H1 (cell line): ENCODE data around the gene SULF2. TPM values are rescaled to one million over a fixed set of nuclear protein-coding genes. Genes with fewer than 3 reads are reported as not detected.
"Not testable (repeated sequence)": the region's sequence is repeated elsewhere in the genome, so short reads cannot be mapped to it uniquely, and the experiment has no call there.

Experiments
- CTCF ChIA-PET: fragments of 300-600 bp; sonication (Branson Sonifier 250); formaldehyde crosslinking; loops from one replicate; lab custom pipeline; 2021; ENCODE audit not compliant: partially characterized antibody; lab: Charles Lee
- POLR2A ChIA-PET: fragments of 300-600 bp; sonication (Branson Sonifier 250); formaldehyde crosslinking; loops from one replicate; lab custom pipeline; 2021; ENCODE audit warnings: inconsistent platforms; ENCODE audit not compliant: partially characterized antibody; lab: Charles Lee
- DNase-seq, 2 experiments: peaks; one replicate each; pipeline versions ENCODE4 v3.0.0 to v3.0.0-alpha.2; 2010 to 2022; ENCODE audit warnings: low spot score in 2 of 2, low read depth in 1 of 2, mixed read lengths in 1 of 2
- FAIRE-seq: peaks from 2 replicates; lab custom pipeline; 2011; peaks lifted over from hg19 to GRCh38; lab: Jason Lieb, UNC
- H2AFZ ChIP-seq: 2 replicates; pipeline ENCODE4 v1.8.1; 2012; ENCODE audit warnings: low read length, inconsistent platforms
- H2AK5ac ChIP-seq: 2 replicates; pipeline ENCODE4 v1.6.1; 2013; ENCODE audit warnings: low read depth, low read length
- H2BK120ac ChIP-seq: replicated peaks from 2 replicates; pipeline ENCODE3; 2013; ENCODE audit warnings: low read depth, low read length, inconsistent platforms
- H2BK12ac ChIP-seq: 2 replicates; pipeline ENCODE4 v1.6.1; 2013; ENCODE audit warnings: low read depth, low read length
- H2BK15ac ChIP-seq: 2 replicates; pipeline ENCODE4 v1.6.1; 2013; ENCODE audit warnings: low read length
- H2BK20ac ChIP-seq: 2 replicates; pipeline ENCODE4 v1.6.1; 2013; ENCODE audit warnings: low read length
- H2BK5ac ChIP-seq: 2 replicates; pipeline ENCODE4 v1.6.1; 2013; ENCODE audit warnings: low read depth, low read length
- H3K14ac ChIP-seq: 2 replicates; pipeline ENCODE4 v1.6.1; 2013; ENCODE audit warnings: inconsistent platforms; ENCODE audit not compliant: insufficient read length
- H3K18ac ChIP-seq: 2 replicates; pipeline ENCODE4 v1.6.1; 2013; ENCODE audit warnings: low read length; ENCODE audit errors: extremely low read depth
- H3K23ac ChIP-seq: 2 replicates; pipeline ENCODE4 v1.6.1; 2013; ENCODE audit warnings: inconsistent platforms; ENCODE audit not compliant: insufficient read length
- H3K23me2 ChIP-seq: 2 replicates; pipeline ENCODE4 v1.6.1; 2013; ENCODE audit warnings: low read depth, low read length
- H3K27ac ChIP-seq: 2 replicates; pipeline ENCODE4 v1.6.1; 2011; ENCODE audit warnings: low read depth, low read length, inconsistent platforms
- H3K27me3 ChIP-seq, 4 experiments: replicated peaks in 1 of 4; 1 replicate in 1 of 4; 2 replicates in 3 of 4; pipeline versions ENCODE4 v1.6.1 to v1.8.1; 2011 to 2013; ENCODE audit warnings: low read length in 3 of 4, mild to moderate bottlenecking in 3 of 4, inconsistent platforms in 2 of 4, mixed read lengths in 2 of 4, moderate library complexity in 1 of 4; ENCODE audit not compliant: control insufficient read depth in 3 of 4, insufficient read depth in 3 of 4; ENCODE audit errors: extremely low read depth in 1 of 4
- H3K36me3 ChIP-seq, 4 experiments: 2 replicates each; pipeline versions ENCODE4 v1.6.1 to v1.8.1; 2011 to 2013; ENCODE audit warnings: mild to moderate bottlenecking in 4 of 4, low read length in 3 of 4, moderate library complexity in 2 of 4, control low read depth in 1 of 4, inconsistent platforms in 1 of 4; ENCODE audit not compliant: insufficient read depth in 4 of 4, control insufficient read depth in 2 of 4
- H3K4ac ChIP-seq: replicated peaks from 2 replicates; pipeline ENCODE3; 2013; ENCODE audit warnings: low read length, low read depth, mixed read lengths, inconsistent platforms; ENCODE audit not compliant: insufficient read length
- H3K4me1 ChIP-seq, 4 experiments: replicated peaks in 1 of 4; 1 replicate in 1 of 4; 2 replicates in 3 of 4; pipeline versions ENCODE4 v1.6.1 to v1.8.1; 2011 to 2013; ENCODE audit warnings: low read length in 3 of 4, inconsistent platforms in 2 of 4, mixed read lengths in 1 of 4; ENCODE audit not compliant: insufficient read depth in 4 of 4, control insufficient read depth in 3 of 4
- H3K4me2 ChIP-seq, 2 experiments: 2 replicates each; pipeline versions ENCODE4 v1.6.1 to v1.8.1; 2011 to 2013; ENCODE audit warnings: low read depth in 2 of 2, low read length in 2 of 2, control low read depth in 1 of 2, inconsistent platforms in 1 of 2, mild to moderate bottlenecking in 1 of 2; ENCODE audit not compliant: insufficient read depth in 1 of 2
- H3K4me3 ChIP-seq, 4 experiments: fragments of 200-600, 300-600 bp in 1 of 4; sonication (generic), shearing (Covaris generic), sonication (Bioruptor Twin) in 1 of 4; 2 replicates each; pipeline versions ENCODE4 v1.5.1 to v1.8.1; 2011 to 2016; ENCODE audit warnings: low read length in 4 of 4, low read depth in 3 of 4, control low read depth in 2 of 4, inconsistent platforms in 2 of 4, mild to moderate bottlenecking in 2 of 4, mixed read lengths in 1 of 4, moderate library complexity in 1 of 4; ENCODE audit not compliant: insufficient read depth in 2 of 4; ENCODE audit errors: extremely low read depth in 1 of 4
- H3K56ac ChIP-seq: replicated peaks from 2 replicates; pipeline ENCODE3; 2013; ENCODE audit warnings: low read depth, mild to moderate bottlenecking, mixed read lengths, low read length, inconsistent platforms; ENCODE audit not compliant: insufficient read length
- H3K79me1 ChIP-seq: 2 replicates; pipeline ENCODE4 v1.6.1; 2013; ENCODE audit warnings: low read depth, low read length, control low read depth
- H3K79me2 ChIP-seq, 2 experiments: 2 replicates each; pipeline versions ENCODE4 v1.6.1 to v1.8.1; 2012 to 2013; ENCODE audit warnings: low read length in 2 of 2, mild to moderate bottlenecking in 2 of 2, inconsistent platforms in 1 of 2; ENCODE audit not compliant: insufficient read depth in 2 of 2, control insufficient read depth in 1 of 2
- H3K9ac ChIP-seq, 4 experiments: replicated peaks in 1 of 4; 1 replicate in 1 of 4; 2 replicates in 3 of 4; pipeline versions ENCODE4 v1.6.1 to v1.8.1; 2011 to 2013; ENCODE audit warnings: low read depth in 3 of 4, low read length in 3 of 4, control low read depth in 2 of 4, mild to moderate bottlenecking in 2 of 4, moderate library complexity in 2 of 4, inconsistent platforms in 1 of 4; ENCODE audit errors: extremely low read depth in 1 of 4
- H3K9me3 ChIP-seq, 2 experiments: 2 replicates each; pipeline versions ENCODE4 v1.6.1 to v1.8.1; 2012 to 2013; ENCODE audit warnings: mild to moderate bottlenecking in 2 of 2, moderate library complexity in 2 of 2, control low read depth in 1 of 2, inconsistent platforms in 1 of 2, low read depth in 1 of 2, low read length in 1 of 2, mixed read lengths in 1 of 2; ENCODE audit not compliant: insufficient read depth in 2 of 2
- H4K20me1 ChIP-seq, 2 experiments: replicated peaks in 1 of 2; 2 replicates each; pipeline versions ENCODE3 to v1.8.1; 2011 to 2013; ENCODE audit warnings: inconsistent platforms in 2 of 2, low read length in 2 of 2, mild to moderate bottlenecking in 1 of 2; ENCODE audit not compliant: insufficient read depth in 2 of 2, control insufficient read depth in 1 of 2
- H4K5ac ChIP-seq: 2 replicates; pipeline ENCODE4 v1.6.1; 2013; ENCODE audit warnings: low read length, low read depth, mixed read lengths, inconsistent platforms; ENCODE audit not compliant: insufficient read length
- H4K8ac ChIP-seq: 2 replicates; pipeline ENCODE4 v1.8.0; 2013; ENCODE audit warnings: mild to moderate bottlenecking, moderate library complexity, low read length, inconsistent platforms; ENCODE audit not compliant: insufficient read depth; ENCODE audit errors: extremely low read depth
- H4K91ac ChIP-seq: replicated peaks from 2 replicates; pipeline ENCODE3; 2013; ENCODE audit warnings: low read length, mixed read lengths, inconsistent platforms; ENCODE audit not compliant: insufficient read length
- MAX ChIP-seq: IDR thresholded peaks from 2 replicates; pipeline ENCODE4 v1.6.1; 2012; ENCODE audit warnings: inconsistent platforms
- NANOG ChIP-seq: IDR thresholded peaks from 2 replicates; pipeline ENCODE4 v1.6.1; 2011; ENCODE audit warnings: low read length, low read depth, mild to moderate bottlenecking, inconsistent platforms; ENCODE audit not compliant: insufficient read depth, poor library complexity, severe bottlenecking
- POU5F1 ChIP-seq: IDR thresholded peaks from 2 replicates; pipeline ENCODE4 v1.6.1; 2011; ENCODE audit warnings: low read depth, mild to moderate bottlenecking, low read length, moderate library complexity
- SIN3A ChIP-seq, 2 experiments: IDR thresholded peaks in 1 of 2; conservative IDR thresholded peaks in 1 of 2; 2 replicates each; pipeline ENCODE4 v1.6.1; 2011 to 2012; ENCODE audit warnings: low read length in 2 of 2, improper control_type of control experiment in 1 of 2, low read depth in 1 of 2, mild to moderate bottlenecking in 1 of 2
- SP1 ChIP-seq: IDR thresholded peaks from 2 replicates; pipeline ENCODE4 v1.6.1; 2011; ENCODE audit warnings: low read depth, low read length
- TBP ChIP-seq: IDR thresholded peaks from 2 replicates; pipeline ENCODE4 v1.6.1; 2011; ENCODE audit warnings: low read depth, low read length, improper control_type of control experiment
- YY1 ChIP-seq: IDR thresholded peaks from 2 replicates; pipeline ENCODE4 v1.6.1; 2011; ENCODE audit warnings: low read depth, mild to moderate bottlenecking, low read length
- WGBS, 2 experiments: shearing (Covaris generic) in 1 of 2; methylation state at CpG; one replicate each; pipeline versions ENCODE4 v1.1.6 to v1.1.7; 2013 to 2015; ENCODE audit warnings: low lambda C conversion rate in 2 of 2, mixed read lengths in 2 of 2, inconsistent platforms in 1 of 2, low coverage in 1 of 2, missing lambda C conversion rate in 1 of 2; ENCODE audit not compliant: insufficient replicate concordance in 2 of 2, insufficient coverage in 1 of 2, insufficient read length in 1 of 2; ENCODE audit errors: extremely low coverage in 1 of 2, missing lambda C conversion rate in 1 of 2; 5-methylcytosine and 5-hydroxymethylcytosine counted together
- polyA plus RNA-seq, 7 experiments: library from polyadenylated mRNA; depleted of rRNA in 3 of 7; stranded (reverse) in 5 of 7; unstranded in 2 of 7; fragments of >200 nt in 5 of 7; fragments of 200-250 nt in 2 of 7; gene quantifications; 1 replicate in 5 of 7; 2 replicates in 1 of 7; 4 replicates in 1 of 7; pipeline versions ENCODE4 v1.2.1 to v1.2.3, GENCODE V29; 2011 to 2013; ENCODE audit warnings: missing spikeins in 2 of 7, mixed read lengths in 2 of 7
- total RNA-seq: library from RNA; stranded (reverse); fragmentation: NEBNext Ultra II Directional; extraction: Animal tissue kit (Norgen Biotek cat#: 25700); gene quantifications from 2 replicates; pipeline ENCODE4 v1.2.1, GENCODE V29; 2021

Gene SULF2
- total and polyA plus RNA-seq, 2 of the 8 experiments (the other 6 are each of a cell fraction or from before 2014, with no cell fraction given) = 15.7 to 28.2 TPM

GRCh38 chr20:47804224-47804825 is 19.0 kb upstream of the SULF2 start:
- H3K56ac ChIP-seq, H3K79me1 ChIP-seq, H3K9ac ChIP-seq, H3K23me2 ChIP-seq, H4K91ac ChIP-seq, H3K23ac ChIP-seq, H3K79me2 ChIP-seq, H2AK5ac ChIP-seq, H2BK120ac ChIP-seq, H3K36me3 ChIP-seq, H3K4me3 ChIP-seq, CTCF ChIA-PET, H3K4ac ChIP-seq, H4K20me1 ChIP-seq, H3K9me3 ChIP-seq, H2BK15ac ChIP-seq, H3K27ac ChIP-seq, H3K4me1 ChIP-seq, H2AFZ ChIP-seq, H3K14ac ChIP-seq, H4K5ac ChIP-seq, H3K4me2 ChIP-seq, H4K8ac ChIP-seq: not testable (repeated sequence)
- Histone ChIP-seq H3K27me3 (peaks cover 0 to 10% (median 2%) of the 10 kb centered on the region in 4 experiments; a peak in 3 of 7 replicates), H2BK20ac (0 out of 2 replicates have a peak overlapping the region, but pooled peaks have one; percentile 61), H2BK12ac (peak overlapping the region; percentile 71; the same call in 1 of the 2 replicates), H2BK5ac (peak overlapping the region; percentile 49; the same call in 1 of the 2 replicates), H3K18ac (peak overlapping the region; percentile 83)
- 42% methylated on average over 15 of the region's 15 CpGs; no CpG with 5 or more reads in 1 of the 2 experiments for WGBS, 2 experiments
- FAIRE-seq = peak; percentile 32
- POLR2A ChIA-PET = interaction anchor here (1.9 kb wide), 1 partner anchor 18 kb away, joined by 10 read pairs; no protein-coding TSS in a partner anchor
- peak in 1 of 2 experiments; percentile 63 for DNase-seq
- peak; percentile 80 for TF ChIP-seq TBP
- peak; percentile 82; the same call in 1 of the 2 replicates for TF ChIP-seq POU5F1
- TF ChIP-seq SIN3A (conservative IDR thresholded peaks at IDR 0.05 in 1 of 2, IDR thresholded peaks at IDR 0.05 in 1 of 2; ENCODE audit: low read depth in 1 of 2, low read length in 2 of 2) = 0 out of 4 replicates have a peak, but pooled peaks of 1 of the 2 experiments have one; percentile 13
- peak; percentile 88 for TF ChIP-seq NANOG
- TF ChIP-seq SP1 = peak; percentile 59; the same call in 1 of the 2 replicates
- peak; percentile 92 for TF ChIP-seq YY1
- peak; percentile 88 for TF ChIP-seq MAX
